ENCODE measurements around the gene ZBTB16. TPM values are rescaled to one million over a fixed set of nuclear protein-coding genes. Genes with fewer than 3 reads are reported as not detected.

The ZBTB16 gene
- total RNA-seq, 1 donor from 2014 or later = 11.9 TPM

- DNase-seq (ENCODE audit: extremely low spot score, unreplicated experiment) = no peak
- peak overlapping the region; percentile 4 for H3K4me3 Mint-ChIP-seq
- TF ChIP-seq CTCF (conservative IDR thresholded peaks at IDR 0.05) = no peak
- H3K9me3 Mint-ChIP-seq = no peaks in the 10 kb centered on the region
- no peaks in the 10 kb centered on the region for H3K36me3 Mint-ChIP-seq
- H3K27ac Mint-ChIP-seq = no peak overlapping the region
- peaks cover 90% of the 10 kb centered on the region for H3K4me1 Mint-ChIP-seq (ENCODE audit: unreplicated experiment)
- H3K27me3 Mint-ChIP-seq = peaks cover 83% of the 10 kb centered on the region
These were observed 108.4 kb downstream of the ZBTB16 start for GRCh38 chr11:114167771-114168448.

DNA sequence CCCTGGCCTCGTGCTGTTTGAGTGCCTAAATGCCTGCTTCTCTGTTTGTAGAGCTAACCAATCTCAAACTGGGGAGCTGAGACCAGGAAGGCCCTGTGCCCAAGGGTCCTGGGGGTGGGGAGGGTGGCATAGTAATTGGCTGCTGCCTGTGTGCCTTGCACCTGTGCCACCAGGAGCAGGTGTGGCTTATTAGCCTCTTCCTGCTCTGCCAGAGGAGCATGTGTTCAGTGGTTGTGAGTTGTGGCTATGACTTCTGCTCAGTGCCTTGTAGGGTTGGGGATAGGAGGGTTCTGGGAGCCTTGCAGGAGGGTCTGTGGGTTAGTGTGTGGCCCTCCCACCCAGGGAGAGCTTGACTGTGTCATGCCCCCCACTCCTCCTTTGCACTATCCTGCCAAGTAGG is 109.2 kb downstream of the ZBTB16 start:
- H3K4me1 Mint-ChIP-seq (ENCODE audit: unreplicated experiment) = peaks cover 90% of the 10 kb centered on the region
- H3K9me3 Mint-ChIP-seq = no peaks in the 10 kb centered on the region
- DNase-seq (ENCODE audit: extremely low spot score, unreplicated experiment) = no peak
- no peak overlapping the region for H3K27ac Mint-ChIP-seq
- peaks cover 84% of the 10 kb centered on the region for H3K27me3 Mint-ChIP-seq
- no peak for TF ChIP-seq CTCF (conservative IDR thresholded peaks at IDR 0.05)
- H3K4me3 Mint-ChIP-seq = no peak overlapping the region
- no peaks in the 10 kb centered on the region for H3K36me3 Mint-ChIP-seq

GRCh38 chr11:114169321-114169749 is 109.8 kb downstream of the ZBTB16 start:
- no peak overlapping the region for H3K4me3 Mint-ChIP-seq
- H3K4me1 Mint-ChIP-seq (ENCODE audit: unreplicated experiment) = peaks cover 88% of the 10 kb centered on the region
- no peaks in the 10 kb centered on the region for H3K36me3 Mint-ChIP-seq

DNA sequence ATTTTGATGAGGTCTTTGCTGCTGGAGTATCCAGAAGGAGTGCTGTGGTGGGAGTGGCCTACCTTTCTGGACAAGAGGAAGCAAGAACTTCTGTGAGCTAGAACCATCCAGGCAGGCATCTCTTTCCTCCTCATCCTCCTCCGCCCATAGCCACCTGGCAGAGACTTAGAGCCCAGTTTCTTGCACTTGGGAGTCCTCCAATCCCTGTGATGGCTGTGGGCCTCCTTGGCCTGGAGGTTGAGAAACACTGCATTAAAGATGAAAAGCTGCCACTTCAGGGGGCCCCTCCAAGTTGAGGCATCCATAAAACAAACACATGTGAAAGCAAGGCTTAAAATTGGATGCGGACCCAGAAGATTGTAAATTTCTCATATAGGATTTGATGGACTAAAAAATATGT is 110.3 kb downstream of the ZBTB16 start:
- H3K4me1 Mint-ChIP-seq (ENCODE audit: unreplicated experiment) = peaks cover 83% of the 10 kb centered on the region
- no peaks in the 10 kb centered on the region for H3K9me3 Mint-ChIP-seq
- no peak for TF ChIP-seq CTCF (conservative IDR thresholded peaks at IDR 0.05)

More at GRCh38 chr11:114169321-114169749, 109.8 kb downstream of the ZBTB16 start:
- no peak for DNase-seq (ENCODE audit: extremely low spot score, unreplicated experiment)
- TF ChIP-seq CTCF (conservative IDR thresholded peaks at IDR 0.05) = no peak
- Mint-ChIP-seq H3K27me3 (peaks cover 84% of the 10 kb centered on the region), H3K9me3 (no peaks in the 10 kb centered on the region), H3K27ac (no peak overlapping the region)

DNA sequence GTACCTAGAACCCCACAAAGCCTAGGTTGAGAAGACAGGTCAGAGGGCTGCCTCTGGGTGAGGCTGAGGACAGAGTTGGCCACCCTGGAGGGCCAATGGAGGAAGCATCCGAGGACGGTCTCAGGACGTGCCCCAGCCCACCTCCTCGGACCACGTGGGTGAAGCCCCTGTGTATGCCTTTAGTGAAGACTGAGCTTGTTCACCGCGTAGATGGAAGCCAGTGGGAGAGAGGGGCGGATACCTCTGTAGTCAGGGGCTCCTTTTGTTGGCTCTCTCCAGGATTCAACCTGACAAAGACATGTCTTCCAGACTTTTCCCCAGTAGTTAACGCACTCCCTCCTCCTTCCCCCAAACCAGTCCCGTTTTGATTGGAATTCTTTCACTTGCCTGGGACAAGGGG is 110.7 kb downstream of the ZBTB16 start:
- peaks cover 80% of the 10 kb centered on the region for H3K4me1 Mint-ChIP-seq (ENCODE audit: unreplicated experiment)

More for the DNA sequence above, 110.3 kb downstream of the ZBTB16 start:
- Mint-ChIP-seq H3K4me3 (no peak overlapping the region), H3K27me3 (peaks cover 84% of the 10 kb centered on the region), H3K27ac (no peak overlapping the region), H3K36me3 (no peaks in the 10 kb centered on the region)
- no peak for DNase-seq (ENCODE audit: extremely low spot score, unreplicated experiment)

More for the DNA sequence above, 110.7 kb downstream of the ZBTB16 start:
- no peak overlapping the region for H3K27ac Mint-ChIP-seq
- no peaks in the 10 kb centered on the region for H3K36me3 Mint-ChIP-seq
- no peaks in the 10 kb centered on the region for H3K9me3 Mint-ChIP-seq
- no peak overlapping the region for H3K4me3 Mint-ChIP-seq
- DNase-seq (ENCODE audit: extremely low spot score, unreplicated experiment) = no peak
- no peak for TF ChIP-seq CTCF (conservative IDR thresholded peaks at IDR 0.05)
- peaks cover 84% of the 10 kb centered on the region for H3K27me3 Mint-ChIP-seq

Data from type B pancreatic cell (in vitro differentiated cells).